Measurements from ENCODE around the gene NOLC1.

NOLC1 gene

GRCh38 chr10:102141583-102142107 is 10.5 kb upstream of the NOLC1 start:
- no peak overlapping the region for H3K27ac ChIP-seq
- no peak overlapping the region for H3K9ac ChIP-seq (ENCODE audit: insufficient read length)
- TF ChIP-seq EZH2 (IDR thresholded peaks at IDR 0.05) (no peak), FOXP2 (optimal IDR thresholded peaks at IDR 0.05; ENCODE audit: control extremely low read depth, extremely low read length, insufficient read depth) (no peak), POLR2AphosphoS5 (IDR thresholded peaks at IDR 0.05; ENCODE audit: borderline replicate concordance, low read depth, low read length) (no peak)
- no peak overlapping the region for H3K4me3 ChIP-seq
- peaks cover 60% of the 10 kb centered on the region for H3K36me3 ChIP-seq (ENCODE audit: insufficient read depth, low read length)
- H3K9me3 ChIP-seq (ENCODE audit: low read depth, low read length): no peaks in the 10 kb centered on the region
- no peak for DNase-seq (ENCODE audit: low read depth, low spot score)

- Histone ChIP-seq H3K9me3 (ENCODE audit: low read depth, low read length) (no peaks in the 10 kb centered on the region), H3K27ac (no peak overlapping the region), H3K9ac (ENCODE audit: insufficient read length) (no peak overlapping the region), H3K36me3 (ENCODE audit: insufficient read depth, low read length) (peaks cover 39% of the 10 kb centered on the region), H3K4me3 (no peak overlapping the region)
- TF ChIP-seq FOXP2 (optimal IDR thresholded peaks at IDR 0.05; ENCODE audit: control extremely low read depth, extremely low read length, insufficient read depth) (no peak), POLR2AphosphoS5 (IDR thresholded peaks at IDR 0.05; ENCODE audit: borderline replicate concordance, low read depth, low read length) (no peak), EZH2 (IDR thresholded peaks at IDR 0.05) (no peak)
- DNase-seq (ENCODE audit: low read depth, low spot score): no peak
Measured at GRCh38 chr10:102146971-102147428, 5.2 kb upstream of the NOLC1 start.

GRCh38 chr10:102147561-102147960 is 4.6 kb upstream of the NOLC1 start:
- Histone ChIP-seq H3K27ac (no peak overlapping the region), H3K9ac (ENCODE audit: insufficient read length) (no peak overlapping the region), H3K4me3 (no peak overlapping the region), H3K9me3 (ENCODE audit: low read depth, low read length) (no peaks in the 10 kb centered on the region), H3K36me3 (ENCODE audit: insufficient read depth, low read length) (peaks cover 39% of the 10 kb centered on the region)
- no peak for TF ChIP-seq POLR2AphosphoS5 (IDR thresholded peaks at IDR 0.05; ENCODE audit: borderline replicate concordance, low read depth, low read length)
- TF ChIP-seq FOXP2 (optimal IDR thresholded peaks at IDR 0.05; ENCODE audit: control extremely low read depth, extremely low read length, insufficient read depth): no peak
- TF ChIP-seq EZH2 (IDR thresholded peaks at IDR 0.05): no peak
- no peak for DNase-seq (ENCODE audit: low read depth, low spot score)

- Histone ChIP-seq H3K9me3 (ENCODE audit: low read depth, low read length) (no peaks in the 10 kb centered on the region), H3K4me3 (no peak overlapping the region), H3K36me3 (ENCODE audit: insufficient read depth, low read length) (peaks cover 34% of the 10 kb centered on the region), H3K9ac (ENCODE audit: insufficient read length) (no peak overlapping the region), H3K27ac (no peak overlapping the region)
- TF ChIP-seq FOXP2 (optimal IDR thresholded peaks at IDR 0.05; ENCODE audit: control extremely low read depth, extremely low read length, insufficient read depth): no peak
- TF ChIP-seq EZH2 (IDR thresholded peaks at IDR 0.05): no peak
- no peak for TF ChIP-seq POLR2AphosphoS5 (IDR thresholded peaks at IDR 0.05; ENCODE audit: borderline replicate concordance, low read depth, low read length)
- no peak for DNase-seq (ENCODE audit: low read depth, low spot score)
Measured at GRCh38 chr10:102148275-102148674, 3.9 kb upstream of the NOLC1 start.

- Histone ChIP-seq H3K27ac (peak overlapping the region; percentile 85), H3K4me3 (peak overlapping the region; percentile 61), H3K9ac (ENCODE audit: insufficient read length) (peak overlapping the region; percentile 71), H3K9me3 (ENCODE audit: low read depth, low read length) (no peaks in the 10 kb centered on the region), H3K36me3 (ENCODE audit: insufficient read depth, low read length) (peaks cover 36% of the 10 kb centered on the region)
- TF ChIP-seq EZH2 (IDR thresholded peaks at IDR 0.05) (no peak), FOXP2 (optimal IDR thresholded peaks at IDR 0.05; ENCODE audit: control extremely low read depth, extremely low read length, insufficient read depth) (no peak), POLR2AphosphoS5 (IDR thresholded peaks at IDR 0.05; ENCODE audit: borderline replicate concordance, low read depth, low read length) (no peak)
- DNase-seq (ENCODE audit: low read depth, low spot score): no peak
Measured at GRCh38 chr10:102150970-102151773, 1.0 kb upstream of the NOLC1 start.

- TF ChIP-seq EZH2 (IDR thresholded peaks at IDR 0.05): no peak
- TF ChIP-seq FOXP2 (optimal IDR thresholded peaks at IDR 0.05; ENCODE audit: control extremely low read depth, extremely low read length, insufficient read depth): no peak
- no peak for TF ChIP-seq POLR2AphosphoS5 (IDR thresholded peaks at IDR 0.05; ENCODE audit: borderline replicate concordance, low read depth, low read length)
- peak overlapping the region; percentile 88 for H3K27ac ChIP-seq
- no peaks in the 10 kb centered on the region for H3K9me3 ChIP-seq (ENCODE audit: low read depth, low read length)
- peak overlapping the region; percentile 96 for H3K9ac ChIP-seq (ENCODE audit: insufficient read length)
- peaks cover 45% of the 10 kb centered on the region for H3K36me3 ChIP-seq (ENCODE audit: insufficient read depth, low read length)
- H3K4me3 ChIP-seq: peak overlapping the region; percentile 93
- no peak for DNase-seq (ENCODE audit: low read depth, low spot score)
Measured at GRCh38 chr10:102152545-102152890, 329 bp downstream of the NOLC1 start.

GRCh38 chr10:102153093-102153620 is 968 bp downstream of the NOLC1 start:
- H3K27ac ChIP-seq: peak overlapping the region; percentile 88; the same call in 1 of the 2 replicates
- no peak for DNase-seq (ENCODE audit: low read depth, low spot score)
- peaks cover 45% of the 10 kb centered on the region for H3K36me3 ChIP-seq (ENCODE audit: insufficient read depth, low read length)
- TF ChIP-seq POLR2AphosphoS5 (IDR thresholded peaks at IDR 0.05; ENCODE audit: borderline replicate concordance, low read depth, low read length): no peak
- TF ChIP-seq EZH2 (IDR thresholded peaks at IDR 0.05): no peak
- no peak for TF ChIP-seq FOXP2 (optimal IDR thresholded peaks at IDR 0.05; ENCODE audit: control extremely low read depth, extremely low read length, insufficient read depth)
- H3K9ac ChIP-seq (ENCODE audit: insufficient read length): peak overlapping the region; percentile 96
- H3K9me3 ChIP-seq (ENCODE audit: low read depth, low read length): no peaks in the 10 kb centered on the region
- peak overlapping the region; percentile 93 for H3K4me3 ChIP-seq

- peaks cover 53% of the 10 kb centered on the region for H3K36me3 ChIP-seq (ENCODE audit: insufficient read depth, low read length)
- TF ChIP-seq EZH2 (IDR thresholded peaks at IDR 0.05) (no peak), POLR2AphosphoS5 (IDR thresholded peaks at IDR 0.05; ENCODE audit: borderline replicate concordance, low read depth, low read length) (no peak), FOXP2 (optimal IDR thresholded peaks at IDR 0.05; ENCODE audit: control extremely low read depth, extremely low read length, insufficient read depth) (no peak)
- H3K9me3 ChIP-seq (ENCODE audit: low read depth, low read length): no peaks in the 10 kb centered on the region
- no peak for DNase-seq (ENCODE audit: low read depth, low spot score)
- no peak overlapping the region for H3K27ac ChIP-seq
- H3K4me3 ChIP-seq: no peak overlapping the region
- no peak overlapping the region for H3K9ac ChIP-seq (ENCODE audit: insufficient read length)
Measured at GRCh38 chr10:102154466-102155116, 2.4 kb downstream of the NOLC1 start.
